Neutrophil (primary cell): ENCODE results near the gene RRBP1.

Source experiments
- H3K27ac ChIP-seq: fragments of 200-600 bp; sonication (generic); 2 replicates; pipeline ENCODE4 v1.5.1; 2016; ENCODE audit warnings: mild to moderate bottlenecking, moderate library complexity
- H3K27me3 ChIP-seq: fragments of 200-600 bp; sonication (generic); 2 replicates; pipeline ENCODE4 v1.6.0; 2016; ENCODE audit warnings: mild to moderate bottlenecking
- H3K36me3 ChIP-seq: fragments of 200-600 bp; sonication (generic); 2 replicates; pipeline ENCODE4 v1.5.1; 2017
- H3K4me1 ChIP-seq, 2 experiments: fragments of 200-600 bp in 1 of 2; sonication (generic) in 1 of 2; 1 replicate in 1 of 2; 2 replicates in 1 of 2; pipeline versions ENCODE4 v1.5.1 to v1.6.1; 2013 to 2016; ENCODE audit warnings: low read depth in 1 of 2, low read length in 1 of 2, mild to moderate bottlenecking in 1 of 2, moderate library complexity in 1 of 2; ENCODE audit not compliant: control insufficient read depth in 1 of 2, insufficient read depth in 1 of 2
- H3K4me3 ChIP-seq, 2 experiments: fragments of 200-600 bp in 1 of 2; sonication (generic) in 1 of 2; 1 replicate in 1 of 2; 2 replicates in 1 of 2; pipeline ENCODE4 v1.5.1; 2013 to 2016; ENCODE audit warnings: low read depth in 1 of 2, low read length in 1 of 2, mild to moderate bottlenecking in 1 of 2, moderate library complexity in 1 of 2
- H3K9me3 ChIP-seq: fragments of 200-600 bp; sonication (generic); 2 replicates; pipeline ENCODE4 v1.5.1; 2016
- TF ChIP-seq, protein P1 (sequence below): fragments of 200-600 bp; sonication (generic); IDR thresholded peaks from 2 replicates; pipeline ENCODE4 v1.5.1; 2016; ENCODE audit warnings: antibody characterized with exemption

The RRBP1 gene

DNA sequence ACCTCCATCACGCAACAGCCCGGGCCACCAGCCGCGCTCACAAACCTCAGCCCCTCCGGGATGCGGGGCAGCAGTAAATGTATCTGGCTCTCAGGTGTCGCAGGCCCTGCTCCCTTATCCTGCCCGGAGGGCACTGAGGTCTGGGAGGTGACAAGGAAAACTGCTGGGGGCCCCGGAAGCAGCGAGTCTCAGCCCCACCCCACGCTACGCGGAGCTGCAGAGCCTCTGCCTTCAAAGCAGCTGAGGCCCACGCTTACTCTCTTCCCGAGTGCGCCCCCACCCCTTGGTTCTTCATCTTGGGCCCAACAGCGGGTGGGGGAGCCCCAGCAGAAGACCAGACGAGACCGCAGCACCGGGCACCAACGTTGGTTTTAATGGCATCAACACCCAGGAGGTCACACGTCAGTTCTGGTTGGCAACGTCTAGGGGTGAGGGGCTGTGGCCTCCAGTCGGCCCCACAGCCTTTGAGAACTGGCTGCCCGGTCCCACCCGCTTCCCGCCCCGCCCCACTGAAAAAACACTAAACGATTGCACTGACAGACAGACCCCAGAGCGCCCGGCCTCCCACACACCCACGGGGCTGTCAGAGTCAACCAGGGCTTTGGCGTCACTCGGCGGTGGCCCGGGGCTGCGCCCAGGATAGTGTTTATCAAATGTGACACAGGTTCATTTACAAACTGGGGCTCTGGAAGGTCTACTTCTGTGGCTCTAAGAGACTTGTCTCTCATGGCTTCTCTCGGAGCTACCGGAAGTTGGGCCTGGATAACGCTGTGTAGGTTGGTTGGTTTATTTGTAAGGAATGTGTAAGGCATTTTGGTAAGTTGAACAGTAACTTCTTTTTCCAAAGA, 68.5 kb downstream of the RRBP1 start:
- H3K36me3 ChIP-seq: peaks cover 45% of the 10 kb centered on the region
- H3K4me3 ChIP-seq: no peak overlapping the region
- no peak overlapping the region for H3K27ac ChIP-seq
- H3K9me3 ChIP-seq: no peaks in the 10 kb centered on the region
- peaks cover 28 to 31% of the 10 kb centered on the region in 2 experiments for H3K4me1 ChIP-seq
- TF ChIP-seq, protein P1, sequence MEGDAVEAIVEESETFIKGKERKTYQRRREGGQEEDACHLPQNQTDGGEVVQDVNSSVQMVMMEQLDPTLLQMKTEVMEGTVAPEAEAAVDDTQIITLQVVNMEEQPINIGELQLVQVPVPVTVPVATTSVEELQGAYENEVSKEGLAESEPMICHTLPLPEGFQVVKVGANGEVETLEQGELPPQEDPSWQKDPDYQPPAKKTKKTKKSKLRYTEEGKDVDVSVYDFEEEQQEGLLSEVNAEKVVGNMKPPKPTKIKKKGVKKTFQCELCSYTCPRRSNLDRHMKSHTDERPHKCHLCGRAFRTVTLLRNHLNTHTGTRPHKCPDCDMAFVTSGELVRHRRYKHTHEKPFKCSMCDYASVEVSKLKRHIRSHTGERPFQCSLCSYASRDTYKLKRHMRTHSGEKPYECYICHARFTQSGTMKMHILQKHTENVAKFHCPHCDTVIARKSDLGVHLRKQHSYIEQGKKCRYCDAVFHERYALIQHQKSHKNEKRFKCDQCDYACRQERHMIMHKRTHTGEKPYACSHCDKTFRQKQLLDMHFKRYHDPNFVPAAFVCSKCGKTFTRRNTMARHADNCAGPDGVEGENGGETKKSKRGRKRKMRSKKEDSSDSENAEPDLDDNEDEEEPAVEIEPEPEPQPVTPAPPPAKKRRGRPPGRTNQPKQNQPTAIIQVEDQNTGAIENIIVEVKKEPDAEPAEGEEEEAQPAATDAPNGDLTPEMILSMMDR: no peak
- H3K27me3 ChIP-seq: no peaks in the 10 kb centered on the region

DNA sequence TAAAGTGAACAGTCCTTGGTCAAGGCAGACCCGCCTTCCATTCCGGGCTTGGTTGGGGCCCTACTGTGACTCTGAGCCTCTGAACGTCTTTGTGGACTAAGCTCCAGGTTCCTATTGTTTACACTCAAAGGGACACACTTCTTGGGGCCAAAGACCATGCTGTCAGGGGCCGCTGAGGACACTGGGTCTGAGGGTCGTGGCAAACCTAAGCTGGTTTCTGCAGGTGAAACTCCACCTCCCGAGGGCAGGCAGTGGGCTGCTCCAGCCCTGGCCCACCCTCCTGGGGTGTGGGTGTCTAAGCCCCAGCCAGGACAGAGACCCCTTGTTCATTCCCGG, 69.1 kb downstream of the RRBP1 start:
- Histone ChIP-seq H3K36me3 (peaks cover 39% of the 10 kb centered on the region), H3K4me1 (peaks cover 28 to 31% of the 10 kb centered on the region in 2 experiments), H3K27ac (no peak overlapping the region), H3K4me3 (no peak overlapping the region), H3K9me3 (no peaks in the 10 kb centered on the region), H3K27me3 (no peaks in the 10 kb centered on the region)
- TF ChIP-seq, protein P1: no peak

DNA sequence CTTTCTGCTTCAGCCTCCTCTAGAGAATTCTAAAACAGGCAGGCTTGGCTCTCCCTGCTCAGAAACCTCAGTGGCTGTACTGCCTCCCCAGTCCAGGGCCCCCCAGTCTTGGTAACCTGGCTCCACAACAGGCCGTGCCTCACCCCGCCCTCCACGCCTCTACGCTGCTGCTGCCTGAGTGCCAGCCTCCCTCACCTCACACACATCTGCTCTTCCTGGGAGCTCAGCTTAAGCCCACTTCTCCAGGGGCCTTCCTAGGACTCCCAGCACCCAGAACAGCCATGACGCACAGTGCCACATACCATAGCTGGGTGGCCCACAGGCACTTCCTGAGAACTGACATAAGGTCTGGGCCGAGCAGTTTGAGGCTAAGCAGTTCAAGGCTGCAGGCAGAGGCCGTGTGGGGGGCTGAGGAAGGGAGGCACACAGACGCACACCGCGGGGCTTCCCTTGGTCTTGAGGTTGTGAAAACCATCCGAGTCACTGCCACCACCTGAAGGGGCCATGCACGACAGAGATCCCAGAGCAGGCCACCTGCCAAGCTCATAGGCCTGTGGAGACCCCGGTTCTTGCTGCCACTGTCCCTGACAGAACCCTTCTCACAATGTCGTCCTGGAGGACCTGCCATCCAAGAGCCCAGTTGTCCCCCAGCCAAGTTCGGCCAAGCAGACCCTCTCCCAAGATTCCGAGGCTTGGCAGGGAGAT, 69.6 kb downstream of the RRBP1 start:
- H3K4me1 ChIP-seq: peaks cover 28 to 31% of the 10 kb centered on the region in 2 experiments
- TF ChIP-seq, protein P1: no peak
- no peak overlapping the region for H3K4me3 ChIP-seq
- H3K9me3 ChIP-seq: no peaks in the 10 kb centered on the region
- no peak overlapping the region for H3K27ac ChIP-seq
- peaks cover 34% of the 10 kb centered on the region for H3K36me3 ChIP-seq
- H3K27me3 ChIP-seq: no peaks in the 10 kb centered on the region

DNA sequence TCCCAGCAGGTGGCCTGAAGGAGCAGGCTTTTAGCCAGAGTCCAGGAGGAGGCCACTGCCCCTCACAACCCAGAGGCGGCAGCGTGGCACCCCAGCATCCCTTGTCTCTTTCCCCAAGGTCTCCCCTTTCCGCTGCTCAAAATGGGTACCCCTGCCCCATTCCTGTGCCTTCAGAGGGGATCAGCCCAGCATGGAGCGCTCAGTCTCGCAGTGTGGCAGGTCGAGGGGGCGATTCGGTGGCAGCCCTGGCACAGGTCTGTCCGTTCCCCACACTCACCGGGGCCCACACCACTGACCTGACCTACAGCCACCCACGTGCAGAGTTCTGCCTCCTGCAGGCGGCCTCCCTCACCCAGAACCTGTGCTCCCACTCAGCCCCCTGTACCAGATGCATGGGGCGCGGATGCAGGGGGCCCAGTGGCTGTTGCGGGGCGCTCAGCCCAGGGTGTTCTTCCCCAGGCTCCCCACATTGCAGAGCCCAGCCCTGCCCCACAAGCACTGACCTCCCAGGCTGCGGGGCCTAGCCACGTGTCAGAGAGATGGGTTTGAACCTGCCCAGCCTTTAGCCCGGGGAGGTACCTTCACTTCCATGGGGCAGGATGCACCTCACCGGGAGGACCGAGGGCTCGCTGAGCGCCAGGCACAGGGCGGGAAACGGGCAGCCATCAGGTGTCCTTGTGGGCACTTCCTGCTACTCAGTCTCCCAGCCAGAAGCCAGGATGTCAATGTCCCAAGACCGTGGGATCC, 70.3 kb downstream of the RRBP1 start:
- Histone ChIP-seq H3K4me1 (peaks cover 24 to 26% of the 10 kb centered on the region in 2 experiments), H3K4me3 (no peak overlapping the region), H3K27ac (no peak overlapping the region), H3K36me3 (peaks cover 27% of the 10 kb centered on the region), H3K27me3 (no peaks in the 10 kb centered on the region), H3K9me3 (no peaks in the 10 kb centered on the region)
- TF ChIP-seq, protein P1: no peak

DNA sequence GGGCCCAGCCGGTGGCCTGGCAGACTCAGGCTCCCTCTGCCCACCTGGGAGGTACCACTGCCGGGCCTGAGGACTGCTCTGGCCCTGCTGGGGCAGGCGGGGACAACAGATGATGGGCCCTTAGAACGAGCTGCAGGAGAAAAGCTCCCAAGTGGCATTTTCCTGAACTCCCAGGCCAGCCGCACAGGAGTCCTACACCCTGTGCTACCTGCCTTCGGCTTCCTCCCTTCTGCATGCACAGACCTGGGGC, 70.8 kb downstream of the RRBP1 start:
- TF ChIP-seq, protein P1: no peak
- Histone ChIP-seq H3K4me1 (peaks cover 19 to 21% of the 10 kb centered on the region in 2 experiments), H3K27me3 (no peaks in the 10 kb centered on the region), H3K27ac (no peak overlapping the region), H3K4me3 (no peak overlapping the region), H3K36me3 (peaks cover 22% of the 10 kb centered on the region), H3K9me3 (no peaks in the 10 kb centered on the region)
